ENCODE measurements around the gene DENND5A. TPM values are rescaled to one million over a fixed set of nuclear protein-coding genes. Genes with fewer than 3 reads are reported as not detected.
"Not testable (repeated sequence)": the region's sequence is repeated elsewhere in the genome, so short reads cannot be mapped to it uniquely, and the experiment has no call there.

The DENND5A gene
- total RNA-seq, 4 donors from 2014 or later: 79.2 to 151 (median 96.2) TPM

DNA sequence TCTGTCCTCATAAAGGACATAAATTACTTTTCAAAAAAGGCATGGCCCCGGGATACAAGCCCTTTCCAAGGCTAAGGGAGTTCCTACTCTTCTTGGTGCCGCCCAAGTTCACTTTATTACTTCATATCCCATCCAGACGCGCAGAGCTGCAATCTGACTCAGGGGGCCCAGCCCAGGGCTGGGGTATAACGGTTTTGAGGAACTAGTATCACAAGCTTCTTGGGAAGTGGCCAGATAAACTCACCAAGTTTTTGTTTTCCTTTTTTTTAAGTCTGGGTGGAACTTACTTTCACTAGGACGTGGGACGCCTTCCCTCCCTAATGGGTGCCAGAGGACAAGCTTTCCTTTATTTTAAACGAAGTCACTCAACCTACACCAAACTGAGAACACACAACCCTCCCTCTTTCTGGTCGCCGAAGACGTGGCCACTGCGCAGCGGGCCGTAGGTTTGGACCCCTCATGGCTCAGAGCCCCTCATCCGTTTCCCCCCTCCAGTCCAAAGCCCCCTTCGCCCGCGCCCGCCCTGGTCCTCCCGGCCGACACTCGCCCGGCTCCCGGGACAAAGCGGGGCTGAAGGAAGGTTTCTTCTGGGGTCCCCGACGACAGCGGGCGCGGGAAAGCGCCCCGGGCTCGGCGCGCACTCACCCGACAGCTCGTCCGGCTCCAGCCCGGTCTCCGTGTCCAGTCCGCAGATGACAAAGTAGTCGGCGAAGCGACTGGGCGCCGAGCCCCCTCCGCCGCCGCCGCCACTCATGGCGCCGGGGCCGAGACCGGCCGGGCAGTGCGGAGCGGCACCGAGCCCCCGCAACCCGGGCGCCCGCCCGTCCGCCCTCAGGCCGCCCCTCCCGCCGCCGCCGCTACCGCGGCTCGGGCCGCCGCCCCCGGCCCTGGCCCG, 587 bp downstream of the DENND5A start:
- H3K36me3 ChIP-seq: no peaks in the 10 kb centered on the region
- no peaks in the 10 kb centered on the region for H3K27me3 ChIP-seq
- H3K9me3 ChIP-seq: no peaks in the 10 kb centered on the region
- 1% methylated on average over 14 to 18 of the region's 76 CpGs for WGBS, 2 donors (ENCODE audit: low coverage in 1 of 2)
- H3K27ac ChIP-seq: peak overlapping the region; percentile 94 to 99 (median 98)
- peak overlapping the region; percentile 77 to 99 for H3K4me3 ChIP-seq
- TF ChIP-seq POLR2A (IDR thresholded peaks at IDR 0.05) (peak in 1 of 2 donors; percentile 13), POLR2AphosphoS5 (IDR thresholded peaks at IDR 0.05) (peak; percentile 35), EP300 (IDR thresholded peaks at IDR 0.05) (no peak)
- TF ChIP-seq, protein P1, sequence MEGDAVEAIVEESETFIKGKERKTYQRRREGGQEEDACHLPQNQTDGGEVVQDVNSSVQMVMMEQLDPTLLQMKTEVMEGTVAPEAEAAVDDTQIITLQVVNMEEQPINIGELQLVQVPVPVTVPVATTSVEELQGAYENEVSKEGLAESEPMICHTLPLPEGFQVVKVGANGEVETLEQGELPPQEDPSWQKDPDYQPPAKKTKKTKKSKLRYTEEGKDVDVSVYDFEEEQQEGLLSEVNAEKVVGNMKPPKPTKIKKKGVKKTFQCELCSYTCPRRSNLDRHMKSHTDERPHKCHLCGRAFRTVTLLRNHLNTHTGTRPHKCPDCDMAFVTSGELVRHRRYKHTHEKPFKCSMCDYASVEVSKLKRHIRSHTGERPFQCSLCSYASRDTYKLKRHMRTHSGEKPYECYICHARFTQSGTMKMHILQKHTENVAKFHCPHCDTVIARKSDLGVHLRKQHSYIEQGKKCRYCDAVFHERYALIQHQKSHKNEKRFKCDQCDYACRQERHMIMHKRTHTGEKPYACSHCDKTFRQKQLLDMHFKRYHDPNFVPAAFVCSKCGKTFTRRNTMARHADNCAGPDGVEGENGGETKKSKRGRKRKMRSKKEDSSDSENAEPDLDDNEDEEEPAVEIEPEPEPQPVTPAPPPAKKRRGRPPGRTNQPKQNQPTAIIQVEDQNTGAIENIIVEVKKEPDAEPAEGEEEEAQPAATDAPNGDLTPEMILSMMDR (IDR thresholded peaks at IDR 0.05): no peak
- ATAC-seq: peak; percentile 76
- H3K4me1 ChIP-seq: peaks cover 0 to 51% (median 11%) of the 10 kb centered on the region in 3 donors

DNA sequence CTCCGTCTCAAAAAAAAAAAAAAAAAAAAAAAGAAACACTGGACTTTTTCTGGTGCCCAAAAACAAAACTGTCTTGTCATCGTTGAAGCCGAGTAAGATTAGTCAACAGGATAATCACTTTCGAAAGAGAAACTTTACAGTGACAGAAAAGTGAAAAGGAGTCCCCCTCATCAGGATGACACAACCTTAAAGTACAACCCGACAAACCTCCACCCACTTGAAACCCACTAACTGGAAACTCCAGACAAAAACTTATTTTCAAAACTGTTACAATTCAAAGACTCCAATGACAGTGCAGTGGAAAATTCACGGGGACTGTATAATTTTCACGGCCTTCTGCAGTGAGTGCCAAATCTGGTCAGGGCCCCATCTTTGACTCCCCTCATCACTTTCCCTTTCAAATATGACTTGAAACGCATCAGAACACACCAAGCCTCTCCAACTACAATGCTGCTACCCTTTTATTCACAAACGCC, 1.3 kb downstream of the DENND5A start:
- no peak for ATAC-seq
- WGBS, 2 donors (ENCODE audit: low coverage in 1 of 2): 0% methylated on average over 7 to 8 of the region's 9 CpGs
- Histone ChIP-seq H3K27ac (peak overlapping the region; percentile 94 to 99 (median 98)), H3K27me3 (no peaks in the 10 kb centered on the region), H3K36me3 (no peaks in the 10 kb centered on the region), H3K4me1 (peaks cover 0 to 56% (median 11%) of the 10 kb centered on the region in 3 donors), H3K9me3 (no peaks in the 10 kb centered on the region), H3K4me3 (peak overlapping the region; percentile 77 to 99)
- TF ChIP-seq POLR2A (IDR thresholded peaks at IDR 0.05) (no peak), EP300 (IDR thresholded peaks at IDR 0.05) (no peak), POLR2AphosphoS5 (IDR thresholded peaks at IDR 0.05) (no peak)
- TF ChIP-seq, protein P1 (IDR thresholded peaks at IDR 0.05): no peak

DNA sequence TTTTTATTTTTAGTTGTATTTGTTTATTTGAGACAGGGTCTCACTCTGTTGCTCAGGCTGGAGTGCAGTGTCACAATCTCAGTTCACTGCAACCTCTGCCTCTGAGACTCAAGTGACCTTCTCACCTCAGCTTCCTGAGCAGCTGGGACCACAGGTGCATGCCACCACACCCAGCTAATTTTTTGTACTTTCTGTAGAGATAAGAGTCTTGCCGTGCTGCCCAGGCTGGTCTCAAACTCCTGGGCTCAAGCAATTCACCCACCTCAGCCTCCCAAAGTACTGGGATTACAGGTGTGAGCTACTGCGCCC, 4.4 kb downstream of the DENND5A start:
- H3K9me3 ChIP-seq, H3K4me3 ChIP-seq, H3K36me3 ChIP-seq, H3K27ac ChIP-seq, H3K27me3 ChIP-seq, ATAC-seq: not testable (repeated sequence)
- 83% methylated on average over 1 of the region's 2 CpGs; no CpG with 5 or more reads in 1 of the 2 donors for WGBS, 2 donors (ENCODE audit: low coverage in 1 of 2)
- peaks cover 0 to 52% (median 11%) of the 10 kb centered on the region in 3 donors for H3K4me1 ChIP-seq

DNA sequence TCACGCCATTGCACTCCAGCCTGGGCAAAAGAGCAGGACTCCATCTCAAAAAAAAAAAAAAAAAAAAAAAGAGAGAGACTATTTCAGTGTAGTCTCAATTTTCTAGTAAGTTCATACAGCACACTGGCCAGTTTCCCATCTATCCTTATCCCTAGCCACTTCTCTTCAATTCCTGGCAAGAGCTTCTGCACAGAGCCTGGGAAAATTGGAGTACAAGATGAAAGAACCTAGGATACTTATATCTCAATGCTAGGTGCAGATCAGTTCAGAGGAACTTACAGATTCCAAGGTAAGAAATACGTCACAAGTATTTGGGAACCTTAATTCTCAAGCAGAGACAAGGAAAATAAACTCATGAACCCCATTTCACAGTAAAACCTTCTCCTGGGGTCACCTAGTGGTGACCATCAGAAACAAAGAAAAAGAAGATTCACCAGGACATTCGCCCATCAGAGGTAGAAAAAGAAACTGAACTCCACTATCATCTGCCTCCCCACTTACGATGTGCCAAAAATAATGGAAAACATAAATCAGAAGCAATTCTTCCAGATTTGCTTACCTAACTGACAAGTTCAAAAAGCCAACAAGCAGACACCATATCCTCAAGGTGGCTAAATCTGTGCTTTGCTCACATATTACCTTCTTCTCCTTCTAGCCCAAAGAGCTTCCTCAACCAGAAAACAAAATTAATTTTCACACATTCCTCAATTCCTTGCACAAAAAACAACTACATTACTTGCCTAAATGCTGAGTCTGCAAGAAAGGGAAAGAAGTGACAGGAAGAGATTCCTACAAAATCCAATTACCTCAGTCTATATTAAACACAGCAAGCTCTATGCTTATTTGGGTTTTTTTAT, 4.9 kb downstream of the DENND5A start:
- no peak for ATAC-seq
- H3K27ac ChIP-seq: no peak overlapping the region
- TF ChIP-seq POLR2AphosphoS5 (IDR thresholded peaks at IDR 0.05): no peak
- TF ChIP-seq, protein P1 (IDR thresholded peaks at IDR 0.05): peak in 2 of 4 experiments; percentile 8 to 11
- peaks cover 0 to 7% of the 10 kb centered on the region in 2 donors for H3K36me3 ChIP-seq
- no peaks in the 10 kb centered on the region for H3K27me3 ChIP-seq
- 23 to 31% methylated on average over 3 of the region's 4 CpGs for WGBS, 2 donors (ENCODE audit: low coverage in 1 of 2)
- no peak overlapping the region for H3K4me3 ChIP-seq
- peaks cover 0 to 48% (median 11%) of the 10 kb centered on the region in 3 donors for H3K4me1 ChIP-seq
- H3K9me3 ChIP-seq: no peaks in the 10 kb centered on the region

DNA sequence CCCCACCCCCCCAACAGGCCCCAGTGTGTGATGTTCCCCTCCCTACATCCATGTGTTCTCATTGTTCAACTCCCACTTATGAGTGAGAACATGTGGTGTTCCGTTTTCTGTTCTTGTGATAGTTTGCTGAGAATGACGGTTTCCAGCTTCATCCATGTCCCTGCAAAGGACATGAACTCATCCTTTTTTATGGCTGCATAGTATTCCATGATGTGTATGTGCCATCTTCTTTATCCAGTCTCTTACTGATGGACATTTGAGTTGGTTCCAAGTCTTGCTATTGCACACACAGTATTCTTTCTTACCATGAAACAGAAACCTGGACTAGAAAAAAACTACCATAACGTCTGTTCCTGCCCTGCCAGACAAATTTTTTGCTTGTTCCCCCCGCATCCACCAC, 6.9 kb downstream of the DENND5A start:
- not testable (repeated sequence) for ATAC-seq, H3K4me3 ChIP-seq, H3K9me3 ChIP-seq, H3K27ac ChIP-seq, H3K36me3 ChIP-seq, H3K27me3 ChIP-seq
- peaks cover 0 to 41% (median 11%) of the 10 kb centered on the region in 3 donors for H3K4me1 ChIP-seq
- 60 to 94% methylated on average over 1 to 4 of the region's 4 CpGs for WGBS, 2 donors (ENCODE audit: low coverage in 1 of 2)
